GM23338 (cell line): ENCODE measurements around the gene PTPRN2. TPM values are rescaled to one million over a fixed set of nuclear protein-coding genes. Genes with fewer than 3 reads are reported as not detected.

Experiments
- ATAC-seq: fragments of 200-7000 bp; cut with Tn5 transposase; 3 replicates; pipeline ENCODE4 v1.9.1; 2020
- DNase-seq: peaks from one replicate; pipeline ENCODE4 v3.0.0-alpha.2; 2015; ENCODE audit warnings: low spot score
- H2AFZ ChIP-seq: fragments of 200-600 bp; sonication (generic); 2 replicates; pipeline ENCODE4 v1.8.0; 2016; ENCODE audit warnings: antibody characterized with exemption, mild to moderate bottlenecking, moderate library complexity
- H3F3A ChIP-seq: fragments of 200-600 bp; sonication (generic); replicated peaks from 2 replicates; pipeline ENCODE4 v1.8.0; 2017; ENCODE audit warnings: antibody characterized with exemption, mixed run types, low read depth
- H3K27ac ChIP-seq: fragments of 200-600 bp; sonication (generic); 2 replicates; pipeline ENCODE4 v1.6.1; 2016; ENCODE audit warnings: low read depth
- H3K27me3 ChIP-seq: fragments of 200-600 bp; sonication (generic); 2 replicates; pipeline ENCODE4 v1.8.0; 2016; ENCODE audit warnings: mild to moderate bottlenecking, mixed run types, moderate library complexity; ENCODE audit not compliant: insufficient read depth
- H3K36me3 ChIP-seq: fragments of 200-600 bp; sonication (generic); 2 replicates; pipeline ENCODE4 v1.8.0; 2016; ENCODE audit warnings: mild to moderate bottlenecking; ENCODE audit not compliant: insufficient read depth
- H3K4me1 ChIP-seq: fragments of 200-600 bp; sonication (generic); 2 replicates; pipeline ENCODE4 v1.8.0; 2016; ENCODE audit warnings: mild to moderate bottlenecking, moderate library complexity; ENCODE audit not compliant: insufficient read depth
- H3K4me2 ChIP-seq: fragments of 200-600 bp; sonication (generic); 2 replicates; pipeline ENCODE4 v1.7.1; 2017; ENCODE audit warnings: mixed run types
- H3K4me3 ChIP-seq: fragments of 200-600 bp; sonication (generic); 2 replicates; pipeline ENCODE4 v1.6.1; 2016; ENCODE audit warnings: mixed run types
- H3K79me2 ChIP-seq: fragments of 200-600 bp; sonication (generic); replicated peaks from 2 replicates; pipeline ENCODE4 v1.8.0; 2017; ENCODE audit warnings: mild to moderate bottlenecking; ENCODE audit not compliant: insufficient read depth
- H3K9me2 ChIP-seq: fragments of 200-600 bp; sonication (generic); 2 replicates; pipeline ENCODE4 v1.8.0; 2017; ENCODE audit not compliant: insufficient read depth
- H4K20me1 ChIP-seq: fragments of 200-600 bp; sonication (generic); replicated peaks from 2 replicates; pipeline ENCODE4 v1.8.0; 2017; ENCODE audit warnings: mild to moderate bottlenecking; ENCODE audit not compliant: insufficient read depth
- H3K27ac Mint-ChIP-seq: 2 replicates; pipeline ENCODE4 v1.8.0; 2020; ENCODE audit warnings: inconsistent platforms, mild to moderate bottlenecking, moderate library complexity, mixed read lengths
- H3K27me3 Mint-ChIP-seq: 3 replicates; pipeline ENCODE4 v1.8.0; 2022; ENCODE audit warnings: low read depth, mild to moderate bottlenecking, moderate library complexity, mixed read lengths, inconsistent platforms; ENCODE audit not compliant: insufficient read depth, poor library complexity
- H3K36me3 Mint-ChIP-seq: 3 replicates; pipeline ENCODE4 v1.8.0; 2021; ENCODE audit warnings: low read depth, mild to moderate bottlenecking, inconsistent platforms, moderate library complexity, mixed read lengths
- H3K4me1 Mint-ChIP-seq: 3 replicates; pipeline ENCODE4 v1.8.0; 2020; ENCODE audit warnings: mild to moderate bottlenecking, inconsistent platforms, mixed read lengths
- H3K4me3 Mint-ChIP-seq: 3 replicates; pipeline ENCODE4 v1.8.0; 2021; ENCODE audit warnings: moderate library complexity, mild to moderate bottlenecking, inconsistent platforms, mixed read lengths
- H3K9me3 Mint-ChIP-seq: 3 replicates; pipeline ENCODE4 v1.8.0; 2020; ENCODE audit warnings: moderate library complexity, mild to moderate bottlenecking, inconsistent platforms, mixed read lengths
- CTCF ChIP-seq, 2 experiments: fragments of 200-600 bp in 1 of 2; sonication (generic) in 1 of 2; conservative IDR thresholded peaks; 2 replicates each; pipeline versions ENCODE4 v1.5.1 to v1.6.1; 2016 to 2017; ENCODE audit warnings: antibody characterized with exemption in 2 of 2, low read depth in 2 of 2, mild to moderate bottlenecking in 2 of 2, moderate library complexity in 1 of 2
- ETS1 ChIP-seq: IDR thresholded peaks from 2 replicates; pipeline ENCODE4 v1.6.1; 2016; ENCODE audit warnings: antibody characterized with exemption
- EZH2phosphoT487 ChIP-seq: fragments of 200-600 bp; sonication (generic); IDR thresholded peaks from one replicate; pipeline ENCODE4 v1.8.1; 2018; ENCODE audit warnings: antibody characterized with exemption; ENCODE audit not compliant: unreplicated experiment
- JUNB ChIP-seq: IDR thresholded peaks from one replicate; pipeline ENCODE4 v1.6.1; 2016; ENCODE audit warnings: antibody characterized with exemption; ENCODE audit not compliant: unreplicated experiment
- NANOG ChIP-seq: IDR thresholded peaks from 2 replicates; pipeline ENCODE4 v1.6.1; 2016; ENCODE audit warnings: antibody characterized with exemption, borderline replicate concordance
- POLR2AphosphoS5 ChIP-seq: IDR thresholded peaks from 2 replicates; pipeline ENCODE4 v1.6.1; 2016; ENCODE audit warnings: antibody characterized with exemption, low read depth
- REST ChIP-seq: IDR thresholded peaks from one replicate; pipeline ENCODE4 v1.6.1; 2018; ENCODE audit warnings: antibody characterized with exemption; ENCODE audit not compliant: unreplicated experiment
- STAT1 ChIP-seq: IDR thresholded peaks from one replicate; pipeline ENCODE4 v1.6.1; 2016; ENCODE audit warnings: antibody characterized with exemption; ENCODE audit not compliant: unreplicated experiment
- ZNF331 ChIP-seq: fragments of 250-450 bp; sonication (Bioruptor Pico); IDR thresholded peaks from 2 replicates; pipeline ENCODE4 v1.5.0; 2020; ENCODE audit warnings: low read depth, mild to moderate bottlenecking, moderate library complexity
- ZNF462 ChIP-seq: fragments of 250-450 bp; sonication (Bioruptor Pico); IDR thresholded peaks from 2 replicates; pipeline ENCODE4 v1.5.0; 2020; ENCODE audit warnings: mild to moderate bottlenecking, moderate library complexity
- polyA plus RNA-seq: library from polyadenylated mRNA; unstranded; fragments of >200 nt; fragmentation: Nextera tagmentation; extraction: Ambion mirVana; gene quantifications from 2 replicates; pipeline ENCODE4 v1.2.1, GENCODE V29; 2016
- total RNA-seq: library from RNA; depleted of rRNA; stranded (reverse); fragments of >200 nt; shearing (Covaris generic); gene quantifications from 2 replicates; pipeline ENCODE4 v1.2.3, GENCODE V29; 2014

The PTPRN2 gene
- total and polyA plus RNA-seq, 2 experiments from 2014 or later: 0.87 to 4.0 TPM

GRCh38 chr7:157844611-157845010, 743.0 kb downstream of the PTPRN2 start:
- Histone ChIP-seq H3K27ac (no peak overlapping the region), H3K4me3 (no peak overlapping the region), H3K79me2 (no peaks in the 10 kb centered on the region), H2AFZ (no peak overlapping the region), H3K4me2 (no peak overlapping the region), H4K20me1 (no peaks in the 10 kb centered on the region), H3K4me1 (no peaks in the 10 kb centered on the region), H3F3A (no peaks in the 10 kb centered on the region), H3K36me3 (no peaks in the 10 kb centered on the region), H3K27me3 (no peaks in the 10 kb centered on the region), H3K9me2 (no peaks in the 10 kb centered on the region)
- Mint-ChIP-seq H3K4me1 (no peaks in the 10 kb centered on the region), H3K27ac (no peak overlapping the region), H3K9me3 (no peaks in the 10 kb centered on the region; the same call in 2 of the 3 replicates), H3K36me3 (peaks cover 38% of the 10 kb centered on the region), H3K27me3 (peaks cover 7% of the 10 kb centered on the region), H3K4me3 (no peak overlapping the region)
- no peak for ATAC-seq
- TF ChIP-seq NANOG (no peak), REST (no peak), JUNB (no peak), ZNF462 (no peak), ZNF331 (no peak), STAT1 (no peak), EZH2phosphoT487 (no peak), POLR2AphosphoS5 (no peak), CTCF (conservative IDR thresholded peaks at IDR 0.05; ENCODE audit: low read depth in 2 of 2) (no peak), ETS1 (no peak)
- no peak for DNase-seq
